CD14-positive monocyte (primary cell): ENCODE data around the gene SSR1. TPM values are rescaled to one million over a fixed set of nuclear protein-coding genes. Genes with fewer than 3 reads are reported as not detected.
A peak's percentile ranks its signal among the peaks of the same experiment; 100 is the strongest.

Experiments
- DNase-seq, 3 donors: peaks; one replicate each; pipeline ENCODE4 v3.0.0-alpha.2; 2011 to 2022
- H2AFZ ChIP-seq: 2 replicates; pipeline ENCODE4 v1.6.0; 2012; ENCODE audit warnings: mild to moderate bottlenecking, low read depth, low read length, inconsistent platforms; ENCODE audit not compliant: insufficient read depth, poor library complexity, severe bottlenecking
- H3K27ac ChIP-seq, 2 donors: 1 replicate in 1 of 2; 2 replicates in 1 of 2; pipeline ENCODE4 v1.5.1; 2012 to 2013; ENCODE audit warnings: low read length in 2 of 2, control low read depth in 1 of 2, inconsistent platforms in 1 of 2, low read depth in 1 of 2, mild to moderate bottlenecking in 1 of 2
- H3K27me3 ChIP-seq, 2 donors: one replicate each; pipeline versions ENCODE4 v1.6.0 to v1.6.1; 2011 to 2013; ENCODE audit warnings: low read length in 2 of 2; ENCODE audit not compliant: control insufficient read depth in 2 of 2, insufficient read depth in 2 of 2
- H3K36me3 ChIP-seq, 2 donors: replicated peaks in 1 of 2; 1 replicate in 1 of 2; 2 replicates in 1 of 2; pipeline versions ENCODE4 v1.5.1 to v1.6.1; 2012 to 2013; ENCODE audit warnings: low read length in 2 of 2, control low read depth in 1 of 2, inconsistent platforms in 1 of 2, mild to moderate bottlenecking in 1 of 2; ENCODE audit not compliant: insufficient read depth in 2 of 2, control insufficient read depth in 1 of 2
- H3K4me1 ChIP-seq, 2 donors: 1 replicate in 1 of 2; 2 replicates in 1 of 2; pipeline versions ENCODE4 v1.5.1 to v1.6.1; 2012 to 2013; ENCODE audit warnings: low read length in 2 of 2, control low read depth in 1 of 2, inconsistent platforms in 1 of 2, mild to moderate bottlenecking in 1 of 2, moderate library complexity in 1 of 2; ENCODE audit not compliant: insufficient read depth in 2 of 2, control insufficient read depth in 1 of 2
- H3K4me2 ChIP-seq: replicated peaks from 2 replicates; pipeline ENCODE3; 2012; ENCODE audit warnings: low read length, moderate library complexity, mild to moderate bottlenecking; ENCODE audit not compliant: poor library complexity, severe bottlenecking; ENCODE audit errors: extremely low read depth
- H3K4me3 ChIP-seq, 3 experiments: fragments of 200-600 bp in 1 of 3; sonication (generic) in 1 of 3; replicated peaks in 1 of 3; 1 replicate in 2 of 3; 2 replicates in 1 of 3; pipeline ENCODE4 v1.5.1; 2011 to 2013; ENCODE audit warnings: low read length in 3 of 3, mild to moderate bottlenecking in 3 of 3, control low read depth in 2 of 3, low read depth in 2 of 3, inconsistent platforms in 1 of 3, moderate library complexity in 1 of 3
- H3K79me2 ChIP-seq: 2 replicates; pipeline ENCODE4 v1.6.0; 2012; ENCODE audit warnings: mild to moderate bottlenecking, control low read depth, inconsistent platforms, low read length, moderate library complexity; ENCODE audit not compliant: insufficient read depth
- H3K9ac ChIP-seq: 2 replicates; pipeline ENCODE4 v1.6.0; 2017; ENCODE audit warnings: low read length, mild to moderate bottlenecking; ENCODE audit not compliant: insufficient read depth, poor library complexity, severe bottlenecking
- H3K9me3 ChIP-seq, 2 donors: replicated peaks in 1 of 2; 1 replicate in 1 of 2; 2 replicates in 1 of 2; pipeline versions ENCODE4 v1.5.1 to v1.6.1; 2012 to 2013; ENCODE audit warnings: low read length in 2 of 2, control low read depth in 1 of 2; ENCODE audit not compliant: control insufficient read depth in 1 of 2, insufficient read depth in 1 of 2
- H4K20me1 ChIP-seq: 2 replicates; pipeline ENCODE4 v1.6.0; 2012; ENCODE audit warnings: mild to moderate bottlenecking, low read length, control low read depth, moderate library complexity; ENCODE audit not compliant: insufficient read depth
- H3K27ac Mint-ChIP-seq, 7 donors: one replicate each; pipeline ENCODE4 v1.8.0; 2020; ENCODE audit warnings: mild to moderate bottlenecking in 7 of 7, mixed read lengths in 7 of 7, moderate library complexity in 6 of 7, inconsistent platforms in 2 of 7
- H3K27me3 Mint-ChIP-seq, 3 donors: one replicate each; pipeline ENCODE4 v1.8.0; 2021 to 2022; ENCODE audit warnings: low read depth in 3 of 3, mild to moderate bottlenecking in 3 of 3, mixed read lengths in 3 of 3, moderate library complexity in 3 of 3, inconsistent platforms in 1 of 3
- H3K36me3 Mint-ChIP-seq, 2 donors: one replicate each; pipeline ENCODE4 v1.8.0; 2020; ENCODE audit warnings: mixed read lengths in 2 of 2, inconsistent platforms in 1 of 2, mild to moderate bottlenecking in 1 of 2
- H3K4me1 Mint-ChIP-seq: one replicate; pipeline ENCODE4 v1.8.0; 2020; ENCODE audit warnings: mild to moderate bottlenecking, mixed read lengths
- H3K4me3 Mint-ChIP-seq, 2 donors: one replicate each; pipeline ENCODE4 v1.8.0; 2020; ENCODE audit warnings: mild to moderate bottlenecking in 2 of 2, mixed read lengths in 2 of 2, moderate library complexity in 1 of 2
- H3K9me3 Mint-ChIP-seq, 7 donors: one replicate each; pipeline ENCODE4 v1.8.0; 2020 to 2022; ENCODE audit warnings: mixed read lengths in 7 of 7, mild to moderate bottlenecking in 6 of 7, moderate library complexity in 6 of 7, inconsistent platforms in 2 of 7
- CTCF ChIP-seq: fragments of 200-600 bp; IDR thresholded peaks from one replicate; pipeline ENCODE4 v1.8.0; 2022; ENCODE audit warnings: antibody characterized with exemption, mild to moderate bottlenecking
- WGBS: methylation state at CpG from one replicate; pipeline ENCODE4 v1.1.5; 2013; ENCODE audit warnings: missing lambda C conversion rate; ENCODE audit not compliant: insufficient coverage; 5-methylcytosine and 5-hydroxymethylcytosine counted together
- intact Hi-C, 2 donors: fragments of 100-400 bp; cut with micrococcal nuclease; formaldehyde crosslinking; loops; one replicate each; pipeline versions ENCODE4 v1.15.0 to v1.15.1; 2023
- polyA plus RNA-seq, 3 donors: library from polyadenylated mRNA; depleted of rRNA in 1 of 3; unstranded in 2 of 3; stranded (reverse) in 1 of 3; fragments of 300-500 nt in 2 of 3; fragments of >200 nt in 1 of 3; fragmentation: Illumina TruSeq in 2 of 3; gene quantifications; 1 replicate in 2 of 3; 2 replicates in 1 of 3; pipeline ENCODE4 v1.2.3, GENCODE V29; 2012 to 2021

SSR1 gene
- polyA plus RNA-seq, 3 donors, result 59.1 to 302 (median 251) TPM

GRCh38 chr6:7273709-7274108 lies 39.3 kb downstream of the SSR1 start:
- H3K79me2 ChIP-seq, result no peaks in the 10 kb centered on the region
- H3K4me3 ChIP-seq, result no peak overlapping the region

DNA sequence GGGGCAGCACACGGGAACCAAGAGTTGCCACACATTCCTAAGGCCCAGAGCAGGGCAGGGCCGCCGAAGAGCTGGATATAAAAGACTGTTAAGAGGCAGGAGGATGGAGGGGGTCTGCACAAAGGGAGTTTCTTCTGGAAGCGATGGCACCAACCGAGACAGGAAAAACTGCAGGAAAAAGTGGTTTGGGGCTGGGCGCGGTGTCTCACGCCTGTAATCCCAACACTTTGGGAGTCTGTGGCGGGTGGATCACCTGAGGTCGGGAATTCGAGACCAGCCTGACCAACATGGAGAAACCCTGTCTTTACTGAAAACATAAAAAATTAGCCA lies 41.8 kb downstream of the SSR1 start:
- intact Hi-C loops, result no loop called here
- H3K4me3 ChIP-seq, result no peak overlapping the region
- no peak for DNase-seq
- WGBS, result 32% methylated on average over 5 of the region's 11 CpGs
- peaks cover 3 to 9% of the 10 kb centered on the region in 2 donors for H3K36me3 Mint-ChIP-seq
- no peak overlapping the region for H3K4me3 Mint-ChIP-seq
- H3K36me3 ChIP-seq, result no peaks in the 10 kb centered on the region
- H3K9me3 ChIP-seq, result no peaks in the 10 kb centered on the region
- peaks cover 0 to 3% (median 1%) of the 10 kb centered on the region in 7 donors for H3K9me3 Mint-ChIP-seq
- H3K4me1 Mint-ChIP-seq, result peaks cover 42% of the 10 kb centered on the region
- no peak overlapping the region for H3K27ac ChIP-seq
- no peaks in the 10 kb centered on the region for H3K79me2 ChIP-seq
- no peak overlapping the region for H3K9ac ChIP-seq
- H3K4me2 ChIP-seq, result no peak overlapping the region
- no peak for TF ChIP-seq CTCF
- H3K27me3 ChIP-seq, result no peaks in the 10 kb centered on the region
- H2AFZ ChIP-seq, result no peak overlapping the region
- H3K4me1 ChIP-seq, result peaks cover 32% of the 10 kb centered on the region in 2 donors
- no peak overlapping the region for H3K27ac Mint-ChIP-seq
- peaks cover 0 to 2% (median 2%) of the 10 kb centered on the region in 3 donors for H3K27me3 Mint-ChIP-seq
- no peaks in the 10 kb centered on the region for H4K20me1 ChIP-seq

More at GRCh38 chr6:7273709-7274108, 39.3 kb downstream of the SSR1 start:
- Histone ChIP-seq H2AFZ (no peak overlapping the region), H3K36me3 (no peaks in the 10 kb centered on the region), H3K9me3 (no peaks in the 10 kb centered on the region), H3K4me2 (no peak overlapping the region), H3K27me3 (no peaks in the 10 kb centered on the region), H3K27ac (no peak overlapping the region), H4K20me1 (no peaks in the 10 kb centered on the region), H3K4me1 (peaks cover 28 to 33% of the 10 kb centered on the region in 2 donors), H3K9ac (no peak overlapping the region)
- H3K4me1 Mint-ChIP-seq, result peaks cover 39% of the 10 kb centered on the region
- H3K4me3 Mint-ChIP-seq, result no peak overlapping the region
- DNase-seq, result no peak
- intact Hi-C loops, result no loop called here
- no peak for TF ChIP-seq CTCF
- H3K27ac Mint-ChIP-seq, result peak overlapping the region in 1 of 7 donors; percentile 60
- H3K27me3 Mint-ChIP-seq, result peaks cover 0 to 4% (median 2%) of the 10 kb centered on the region in 3 donors
- H3K9me3 Mint-ChIP-seq, result no peaks in the 10 kb centered on the region
- 84% methylated on average over 9 of the region's 10 CpGs for WGBS
- H3K36me3 Mint-ChIP-seq, result peaks cover under 1 to 3% of the 10 kb centered on the region in 2 donors
